ENCODE results near the gene HAGH.

DNA sequence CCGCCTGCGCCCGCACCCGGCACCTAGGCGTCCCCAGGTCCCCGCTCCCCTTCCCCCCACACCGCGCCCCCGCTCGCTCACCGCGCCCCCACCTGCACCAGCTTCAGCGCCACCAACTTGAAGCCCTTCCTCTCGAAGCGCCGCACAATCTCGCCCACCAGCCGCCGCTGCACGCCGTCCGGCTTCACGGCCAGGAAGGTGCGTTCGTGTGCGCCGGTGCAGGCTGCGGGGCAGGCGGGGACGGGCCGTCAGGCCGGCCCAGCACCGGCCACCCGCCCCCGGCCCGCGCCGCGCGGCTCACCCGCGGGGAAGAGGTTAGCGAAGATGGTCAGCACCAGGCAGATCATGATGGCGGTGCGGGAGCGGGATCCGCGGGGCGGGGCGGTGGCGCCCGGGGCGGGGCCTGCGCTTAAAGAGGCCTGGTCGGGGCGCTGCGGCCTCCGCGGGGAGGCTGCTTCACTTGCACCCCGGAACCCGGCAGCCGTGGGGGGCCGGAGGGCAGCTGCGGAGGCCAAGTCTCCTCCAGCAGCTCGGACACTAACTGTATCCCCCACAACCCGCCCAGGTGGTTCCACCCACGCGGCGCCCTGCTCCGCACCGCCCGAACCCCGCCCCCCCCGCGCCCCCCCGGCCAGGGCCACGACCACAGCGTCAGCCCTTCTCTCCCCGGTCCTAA, 55.3 kb downstream of the HAGH start, which contains the start of gene NME3:
- TF ChIP-seq, protein P1, sequence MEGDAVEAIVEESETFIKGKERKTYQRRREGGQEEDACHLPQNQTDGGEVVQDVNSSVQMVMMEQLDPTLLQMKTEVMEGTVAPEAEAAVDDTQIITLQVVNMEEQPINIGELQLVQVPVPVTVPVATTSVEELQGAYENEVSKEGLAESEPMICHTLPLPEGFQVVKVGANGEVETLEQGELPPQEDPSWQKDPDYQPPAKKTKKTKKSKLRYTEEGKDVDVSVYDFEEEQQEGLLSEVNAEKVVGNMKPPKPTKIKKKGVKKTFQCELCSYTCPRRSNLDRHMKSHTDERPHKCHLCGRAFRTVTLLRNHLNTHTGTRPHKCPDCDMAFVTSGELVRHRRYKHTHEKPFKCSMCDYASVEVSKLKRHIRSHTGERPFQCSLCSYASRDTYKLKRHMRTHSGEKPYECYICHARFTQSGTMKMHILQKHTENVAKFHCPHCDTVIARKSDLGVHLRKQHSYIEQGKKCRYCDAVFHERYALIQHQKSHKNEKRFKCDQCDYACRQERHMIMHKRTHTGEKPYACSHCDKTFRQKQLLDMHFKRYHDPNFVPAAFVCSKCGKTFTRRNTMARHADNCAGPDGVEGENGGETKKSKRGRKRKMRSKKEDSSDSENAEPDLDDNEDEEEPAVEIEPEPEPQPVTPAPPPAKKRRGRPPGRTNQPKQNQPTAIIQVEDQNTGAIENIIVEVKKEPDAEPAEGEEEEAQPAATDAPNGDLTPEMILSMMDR (IDR thresholded peaks at IDR 0.05) = no peak
- TF ChIP-seq SMC3 (IDR thresholded peaks at IDR 0.05) = no peak
- TF ChIP-seq, protein P2, sequence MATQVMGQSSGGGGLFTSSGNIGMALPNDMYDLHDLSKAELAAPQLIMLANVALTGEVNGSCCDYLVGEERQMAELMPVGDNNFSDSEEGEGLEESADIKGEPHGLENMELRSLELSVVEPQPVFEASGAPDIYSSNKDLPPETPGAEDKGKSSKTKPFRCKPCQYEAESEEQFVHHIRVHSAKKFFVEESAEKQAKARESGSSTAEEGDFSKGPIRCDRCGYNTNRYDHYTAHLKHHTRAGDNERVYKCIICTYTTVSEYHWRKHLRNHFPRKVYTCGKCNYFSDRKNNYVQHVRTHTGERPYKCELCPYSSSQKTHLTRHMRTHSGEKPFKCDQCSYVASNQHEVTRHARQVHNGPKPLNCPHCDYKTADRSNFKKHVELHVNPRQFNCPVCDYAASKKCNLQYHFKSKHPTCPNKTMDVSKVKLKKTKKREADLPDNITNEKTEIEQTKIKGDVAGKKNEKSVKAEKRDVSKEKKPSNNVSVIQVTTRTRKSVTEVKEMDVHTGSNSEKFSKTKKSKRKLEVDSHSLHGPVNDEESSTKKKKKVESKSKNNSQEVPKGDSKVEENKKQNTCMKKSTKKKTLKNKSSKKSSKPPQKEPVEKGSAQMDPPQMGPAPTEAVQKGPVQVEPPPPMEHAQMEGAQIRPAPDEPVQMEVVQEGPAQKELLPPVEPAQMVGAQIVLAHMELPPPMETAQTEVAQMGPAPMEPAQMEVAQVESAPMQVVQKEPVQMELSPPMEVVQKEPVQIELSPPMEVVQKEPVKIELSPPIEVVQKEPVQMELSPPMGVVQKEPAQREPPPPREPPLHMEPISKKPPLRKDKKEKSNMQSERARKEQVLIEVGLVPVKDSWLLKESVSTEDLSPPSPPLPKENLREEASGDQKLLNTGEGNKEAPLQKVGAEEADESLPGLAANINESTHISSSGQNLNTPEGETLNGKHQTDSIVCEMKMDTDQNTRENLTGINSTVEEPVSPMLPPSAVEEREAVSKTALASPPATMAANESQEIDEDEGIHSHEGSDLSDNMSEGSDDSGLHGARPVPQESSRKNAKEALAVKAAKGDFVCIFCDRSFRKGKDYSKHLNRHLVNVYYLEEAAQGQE (IDR thresholded peaks at IDR 0.05) = no peak
- peak in 1 of 2 experiments; percentile 77; a peak in 3 of 5 replicates for TF ChIP-seq JUN (IDR thresholded peaks at IDR 0.05)
- no peak for TF ChIP-seq MAX (IDR thresholded peaks at IDR 0.05)
- no peak for TF ChIP-seq TFCP2L1 (CRISPR knock-in tag; IDR thresholded peaks at IDR 0.05)
- no peak for TF ChIP-seq ZC3H11A (IDR thresholded peaks at IDR 0.05)
- no peak for TF ChIP-seq TP53 (CRISPR knock-in tag; IDR thresholded peaks at IDR 0.05)
- TF ChIP-seq NPAS2 (CRISPR knock-in tag; IDR thresholded peaks at IDR 0.05; ENCODE audit: borderline replicate concordance) = no peak
- peak; percentile 26; the same call in 1 of the 2 replicates for TF ChIP-seq POLR2A (IDR thresholded peaks at IDR 0.05; ENCODE audit: low read length)
- TF ChIP-seq CHD2 (IDR thresholded peaks at IDR 0.05; ENCODE audit: low read length, partially characterized antibody) = no peak
- no peak for TF ChIP-seq EP300 (IDR thresholded peaks at IDR 0.05)
- peak; percentile 32; the same call in 1 of the 2 replicates for TF ChIP-seq PBX3 (IDR thresholded peaks at IDR 0.05)
